Astrocyte (in vitro differentiated cells and primary cell): ENCODE results near the gene ESAM.

Experiments
- CTCF ChIP-seq: IDR thresholded peaks from 2 replicates; pipeline ENCODE4 v1.5.1; 2011; ENCODE audit warnings: low read depth, mild to moderate bottlenecking, inconsistent platforms, low read length, moderate library complexity; ENCODE audit not compliant: insufficient read depth
- EZH2 ChIP-seq: IDR thresholded peaks from 2 replicates; pipeline ENCODE4 v1.6.1; 2012; ENCODE audit warnings: mild to moderate bottlenecking, low read length, inconsistent platforms; ENCODE audit not compliant: insufficient read depth

DNA sequence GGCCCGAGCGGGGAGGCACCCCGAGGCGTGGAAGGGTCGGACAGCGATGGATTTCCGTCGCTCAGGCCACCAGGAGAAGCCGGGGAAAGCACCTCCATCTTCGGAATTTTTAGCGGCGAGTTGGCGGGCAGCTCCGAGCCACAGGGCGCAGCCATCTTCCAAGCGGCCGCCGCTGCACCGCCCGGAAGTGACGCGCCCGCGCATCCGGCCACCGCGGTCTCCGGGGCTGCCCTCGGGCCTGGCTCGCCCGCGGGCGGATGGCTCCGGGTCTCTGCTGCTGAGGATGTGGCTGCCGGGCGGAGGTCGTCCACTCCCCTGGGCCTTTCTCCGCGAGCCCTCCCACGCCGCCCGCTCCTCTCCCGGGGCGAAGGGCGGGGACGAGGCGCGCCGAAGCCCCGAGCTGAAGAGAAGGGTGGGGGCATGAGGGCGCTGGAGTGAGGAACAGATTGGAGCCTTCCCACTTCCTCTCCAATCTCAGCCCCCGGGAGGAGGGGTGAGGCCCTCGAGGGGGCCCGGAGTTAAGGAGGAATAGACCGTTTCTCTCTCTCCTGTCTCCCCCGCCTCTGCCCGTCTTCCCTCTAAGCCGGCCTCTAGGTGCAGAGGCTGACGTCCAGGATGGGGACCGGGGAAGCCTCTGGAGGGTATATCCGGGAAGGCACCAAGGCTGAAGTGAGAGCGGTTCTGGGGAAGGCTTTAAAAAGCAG is 38.3 kb upstream of the ESAM start, which contains the start of gene MSANTD2:
- TF ChIP-seq CTCF (no peak), EZH2 (no peak)
